Liver (tissue), 9 donors: ENCODE results near the gene LINGO3. TPM values are rescaled to one million over a fixed set of nuclear protein-coding genes. Genes with fewer than 3 reads are reported as not detected.
A peak's percentile ranks its signal among the peaks of the same experiment; 100 is the strongest.

Source experiments
- DNase-seq: peaks from one replicate; pipeline ENCODE4 v3.0.0-alpha.2; 2017; ENCODE audit warnings: low spot score
- H3K27ac ChIP-seq, 2 donors: one replicate each; pipeline ENCODE4 v1.7.0; 2013; ENCODE audit warnings: inconsistent platforms in 2 of 2, low read length in 2 of 2, control low read depth in 1 of 2, low read depth in 1 of 2, mild to moderate bottlenecking in 1 of 2
- H3K27me3 ChIP-seq, 4 donors: one replicate each; pipeline versions ENCODE4 v1.6.1 to v1.7.0; 2013; ENCODE audit warnings: low read length in 3 of 4, inconsistent platforms in 1 of 4, mild to moderate bottlenecking in 1 of 4, moderate library complexity in 1 of 4; ENCODE audit not compliant: control insufficient read depth in 4 of 4, insufficient read depth in 4 of 4
- H3K36me3 ChIP-seq, 4 donors: one replicate each; pipeline versions ENCODE4 v1.6.1 to v1.7.0; 2013; ENCODE audit warnings: low read length in 3 of 4, mild to moderate bottlenecking in 3 of 4, low read depth in 1 of 4, moderate library complexity in 1 of 4; ENCODE audit not compliant: control insufficient read depth in 4 of 4, insufficient read depth in 3 of 4
- H3K4me1 ChIP-seq, 4 donors: one replicate each; pipeline versions ENCODE4 v1.6.1 to v1.7.0; 2013; ENCODE audit warnings: low read length in 3 of 4, mild to moderate bottlenecking in 3 of 4, moderate library complexity in 1 of 4; ENCODE audit not compliant: control insufficient read depth in 4 of 4, insufficient read depth in 4 of 4
- H3K4me3 ChIP-seq, 3 donors: one replicate each; pipeline versions ENCODE4 v1.6.1 to v1.7.0; 2013; ENCODE audit warnings: low read length in 3 of 3, control low read depth in 1 of 3, low read depth in 1 of 3, mild to moderate bottlenecking in 1 of 3
- H3K9ac ChIP-seq, 2 donors: one replicate each; pipeline ENCODE4 v1.7.0; 2013; ENCODE audit warnings: low read length in 2 of 2, mild to moderate bottlenecking in 2 of 2, moderate library complexity in 2 of 2, control low read depth in 1 of 2, low read depth in 1 of 2
- H3K9me3 ChIP-seq, 4 donors: one replicate each; pipeline versions ENCODE4 v1.6.1 to v1.7.0; 2013; ENCODE audit warnings: low read length in 3 of 4; ENCODE audit not compliant: control insufficient read depth in 4 of 4
- EGR1 ChIP-seq, 2 donors: IDR thresholded peaks; 2 replicates each; pipeline ENCODE4 v1.6.1; 2016 to 2018; ENCODE audit warnings: antibody characterized with exemption in 2 of 2, low read depth in 2 of 2
- FOXA1 ChIP-seq: IDR thresholded peaks from 2 replicates; pipeline ENCODE4 v1.6.1; 2016; ENCODE audit warnings: antibody characterized with exemption
- FOXA2 ChIP-seq: IDR thresholded peaks from 2 replicates; pipeline ENCODE4 v1.6.1; 2016; ENCODE audit warnings: antibody characterized with exemption
- GABPA ChIP-seq, 2 donors: IDR thresholded peaks in 1 of 2; conservative IDR thresholded peaks in 1 of 2; 2 replicates each; pipeline ENCODE4 v1.6.1; 2016; ENCODE audit warnings: antibody characterized with exemption in 2 of 2, mild to moderate bottlenecking in 1 of 2, moderate library complexity in 1 of 2
- HNF4A ChIP-seq, 2 donors: conservative IDR thresholded peaks; 2 replicates each; pipeline ENCODE4 v1.6.1; 2016; ENCODE audit warnings: antibody characterized with exemption in 2 of 2, mild to moderate bottlenecking in 2 of 2
- HNF4G ChIP-seq: IDR thresholded peaks from 2 replicates; pipeline ENCODE4 v1.6.1; 2016; ENCODE audit warnings: antibody characterized with exemption
- JUND ChIP-seq, 2 donors: IDR thresholded peaks; 2 replicates each; pipeline ENCODE4 v1.6.1; 2016; ENCODE audit warnings: antibody characterized with exemption in 2 of 2
- NR2F2 ChIP-seq: IDR thresholded peaks from 2 replicates; pipeline ENCODE4 v1.6.1; 2016; ENCODE audit warnings: antibody characterized with exemption
- RAD21 ChIP-seq, 2 donors: IDR thresholded peaks; 2 replicates each; pipeline ENCODE4 v1.6.1; 2016; ENCODE audit warnings: antibody characterized with exemption in 2 of 2, mild to moderate bottlenecking in 2 of 2
- RXRA ChIP-seq, 2 donors: IDR thresholded peaks; 2 replicates each; pipeline ENCODE4 v1.6.1; 2017 to 2018; ENCODE audit warnings: antibody characterized with exemption in 2 of 2, mild to moderate bottlenecking in 1 of 2
- SP1 ChIP-seq: IDR thresholded peaks from 2 replicates; pipeline ENCODE4 v1.6.1; 2018; ENCODE audit warnings: antibody characterized with exemption, mild to moderate bottlenecking
- TAF1 ChIP-seq: conservative IDR thresholded peaks from 2 replicates; pipeline ENCODE4 v1.6.1; 2016; ENCODE audit warnings: antibody characterized with exemption, mild to moderate bottlenecking
- YY1 ChIP-seq: IDR thresholded peaks from 2 replicates; pipeline ENCODE4 v1.6.1; 2016; ENCODE audit warnings: antibody characterized with exemption, mild to moderate bottlenecking
- WGBS: extraction: QIAGEN DNeasy Blood & Tissue Kit; methylation state at CpG from one replicate; pipeline ENCODE4 v1.1.7; 2013; 5-methylcytosine and 5-hydroxymethylcytosine counted together
- polyA plus RNA-seq, 2 donors: library from polyadenylated mRNA; stranded (reverse) in 1 of 2; unstranded in 1 of 2; fragments of 200-250 nt in 1 of 2; fragments of >200 nt in 1 of 2; fragmentation: Nextera tagmentation in 1 of 2; extraction: Ambion mirVana in 1 of 2; gene quantifications; one replicate each; pipeline versions ENCODE4 v1.2.1 to v1.2.3, GENCODE V29; 2013 to 2015
- total RNA-seq, 2 donors: library from RNA; depleted of rRNA; stranded (reverse); fragments of >200 nt; gene quantifications; one replicate each; pipeline ENCODE4 v1.2.3, GENCODE V29; 2014
- TF ChIP-seq, protein P1 (sequence below): fragments of 150-350 bp; IDR thresholded peaks from 2 replicates; pipeline ENCODE4 v1.5.1; 2017; ENCODE audit warnings: improper control_type of control experiment, low read depth, low read length; ENCODE audit not compliant: missing input control
- TF ChIP-seq, protein P2 (sequence below): IDR thresholded peaks from 2 replicates; pipeline ENCODE4 v1.6.1; 2016; ENCODE audit warnings: antibody characterized with exemption
- TF ChIP-seq, protein P3 (sequence below): IDR thresholded peaks from 2 replicates; pipeline ENCODE4 v1.6.1; 2016; ENCODE audit warnings: antibody characterized with exemption, mild to moderate bottlenecking
- TF ChIP-seq, protein P4 (sequence below): IDR thresholded peaks from 2 replicates; pipeline ENCODE4 v1.6.1; 2016; ENCODE audit warnings: antibody characterized with exemption
- TF ChIP-seq, protein P5 (sequence below): IDR thresholded peaks from 2 replicates; pipeline ENCODE4 v1.6.1; 2016; ENCODE audit warnings: antibody characterized with exemption
- donor health status: healthy.
- donor health status: healthy.
- donor health status: healthy.
- donor health status: healthy.
- donor health status: healthy.

Gene LINGO3
- total and polyA plus RNA-seq, 4 donors = 0.02 to 0.08 (median 0.07) TPM

DNA sequence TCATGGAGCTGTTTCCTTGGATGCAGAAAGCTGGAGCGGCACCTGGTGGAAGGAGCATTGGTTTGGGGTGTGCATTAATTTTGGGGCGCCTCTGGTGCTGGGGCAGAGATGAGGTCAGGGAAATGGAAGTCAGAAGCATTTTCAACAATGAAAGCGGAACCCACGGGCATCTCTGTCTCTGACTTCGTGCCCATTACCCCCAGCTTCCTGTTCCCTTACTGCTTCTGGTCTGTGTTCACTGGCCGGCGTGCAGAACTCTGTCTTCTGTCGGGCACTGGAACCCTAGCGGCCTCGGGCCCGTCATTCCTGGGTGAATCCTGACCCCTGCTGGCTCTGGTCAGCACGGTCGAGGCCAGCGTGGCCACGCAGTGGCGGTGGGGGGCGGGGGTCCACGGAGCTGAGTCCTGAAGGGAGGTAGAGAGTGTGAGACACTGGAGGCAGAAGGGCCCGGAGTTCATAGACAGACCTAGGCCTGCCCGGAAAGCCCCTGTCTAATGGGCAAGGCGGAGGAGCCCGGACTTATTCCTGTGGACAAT lies 7.9 kb upstream of the LINGO3 start:
- DNase-seq = peak; percentile 59
- peaks cover 0 to 6% (median 2%) of the 10 kb centered on the region in 4 donors for H3K4me1 ChIP-seq
- no peak for TF ChIP-seq TAF1
- TF ChIP-seq, protein P1, sequence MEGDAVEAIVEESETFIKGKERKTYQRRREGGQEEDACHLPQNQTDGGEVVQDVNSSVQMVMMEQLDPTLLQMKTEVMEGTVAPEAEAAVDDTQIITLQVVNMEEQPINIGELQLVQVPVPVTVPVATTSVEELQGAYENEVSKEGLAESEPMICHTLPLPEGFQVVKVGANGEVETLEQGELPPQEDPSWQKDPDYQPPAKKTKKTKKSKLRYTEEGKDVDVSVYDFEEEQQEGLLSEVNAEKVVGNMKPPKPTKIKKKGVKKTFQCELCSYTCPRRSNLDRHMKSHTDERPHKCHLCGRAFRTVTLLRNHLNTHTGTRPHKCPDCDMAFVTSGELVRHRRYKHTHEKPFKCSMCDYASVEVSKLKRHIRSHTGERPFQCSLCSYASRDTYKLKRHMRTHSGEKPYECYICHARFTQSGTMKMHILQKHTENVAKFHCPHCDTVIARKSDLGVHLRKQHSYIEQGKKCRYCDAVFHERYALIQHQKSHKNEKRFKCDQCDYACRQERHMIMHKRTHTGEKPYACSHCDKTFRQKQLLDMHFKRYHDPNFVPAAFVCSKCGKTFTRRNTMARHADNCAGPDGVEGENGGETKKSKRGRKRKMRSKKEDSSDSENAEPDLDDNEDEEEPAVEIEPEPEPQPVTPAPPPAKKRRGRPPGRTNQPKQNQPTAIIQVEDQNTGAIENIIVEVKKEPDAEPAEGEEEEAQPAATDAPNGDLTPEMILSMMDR = peak; percentile 58
- no peak for TF ChIP-seq HNF4A (conservative IDR thresholded peaks at IDR 0.05)
- TF ChIP-seq RAD21 (IDR thresholded peaks at IDR 0.05) = peak; percentile 85 to 91
- peaks cover 0 to 4% (median 1%) of the 10 kb centered on the region in 4 donors for H3K27me3 ChIP-seq
- 30% methylated on average over 22 of the region's 22 CpGs for WGBS
- no peak overlapping the region for H3K4me3 ChIP-seq
- no peaks in the 10 kb centered on the region for H3K9me3 ChIP-seq
- H3K27ac ChIP-seq = no peak overlapping the region
- no peaks in the 10 kb centered on the region for H3K36me3 ChIP-seq
- H3K9ac ChIP-seq = no peak overlapping the region

DNA sequence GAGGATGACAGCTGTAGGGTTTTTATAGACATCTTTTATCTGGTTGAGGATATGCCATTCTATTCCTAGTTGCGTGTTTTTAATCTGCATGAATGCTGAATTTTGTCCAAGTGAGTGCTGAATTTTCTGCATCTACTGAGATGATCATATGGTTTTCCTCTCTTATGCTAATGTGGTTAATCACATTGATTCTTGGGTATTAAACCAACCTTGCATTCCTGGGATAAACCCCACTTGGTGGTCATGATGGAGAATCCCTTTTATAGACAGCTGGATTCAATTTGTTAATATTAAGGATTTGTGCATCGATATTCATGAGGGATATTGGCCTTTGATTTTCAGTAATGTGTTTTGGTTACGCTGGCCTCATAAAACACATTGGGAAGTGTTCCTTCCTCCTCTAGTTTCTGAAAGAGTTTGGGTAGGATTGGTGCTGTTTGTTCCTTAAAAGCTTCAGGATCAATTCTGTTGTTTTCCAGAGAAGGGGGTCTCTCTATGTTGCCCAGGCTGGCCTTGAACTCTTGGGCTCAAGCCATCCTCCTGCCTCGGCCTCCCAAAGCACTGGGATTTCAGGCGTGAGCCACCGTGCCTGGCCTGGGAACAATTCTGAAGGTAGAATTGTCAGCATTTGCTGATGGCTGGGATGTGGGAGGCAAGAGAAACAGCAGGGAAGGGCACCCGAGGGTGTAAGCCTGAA lies 7.3 kb upstream of the LINGO3 start:
- Histone ChIP-seq H3K4me3 (no peak overlapping the region), H3K4me1 (peaks cover 0 to 6% (median 2%) of the 10 kb centered on the region in 4 donors), H3K9ac (no peak overlapping the region), H3K36me3 (no peaks in the 10 kb centered on the region), H3K9me3 (no peaks in the 10 kb centered on the region), H3K27ac (no peak overlapping the region), H3K27me3 (peaks cover 0 to 4% (median 1%) of the 10 kb centered on the region in 4 donors)
- TF ChIP-seq FOXA2 = no peak
- TF ChIP-seq, protein P2, sequence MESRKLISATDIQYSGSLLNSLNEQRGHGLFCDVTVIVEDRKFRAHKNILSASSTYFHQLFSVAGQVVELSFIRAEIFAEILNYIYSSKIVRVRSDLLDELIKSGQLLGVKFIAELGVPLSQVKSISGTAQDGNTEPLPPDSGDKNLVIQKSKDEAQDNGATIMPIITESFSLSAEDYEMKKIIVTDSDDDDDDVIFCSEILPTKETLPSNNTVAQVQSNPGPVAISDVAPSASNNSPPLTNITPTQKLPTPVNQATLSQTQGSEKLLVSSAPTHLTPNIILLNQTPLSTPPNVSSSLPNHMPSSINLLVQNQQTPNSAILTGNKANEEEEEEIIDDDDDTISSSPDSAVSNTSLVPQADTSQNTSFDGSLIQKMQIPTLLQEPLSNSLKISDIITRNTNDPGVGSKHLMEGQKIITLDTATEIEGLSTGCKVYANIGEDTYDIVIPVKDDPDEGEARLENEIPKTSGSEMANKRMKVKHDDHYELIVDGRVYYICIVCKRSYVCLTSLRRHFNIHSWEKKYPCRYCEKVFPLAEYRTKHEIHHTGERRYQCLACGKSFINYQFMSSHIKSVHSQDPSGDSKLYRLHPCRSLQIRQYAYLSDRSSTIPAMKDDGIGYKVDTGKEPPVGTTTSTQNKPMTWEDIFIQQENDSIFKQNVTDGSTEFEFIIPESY = no peak
- no peak for TF ChIP-seq YY1
- TF ChIP-seq GABPA (IDR thresholded peaks at IDR 0.05 in 1 of 2, conservative IDR thresholded peaks at IDR 0.05 in 1 of 2) = no peak
- TF ChIP-seq JUND (IDR thresholded peaks at IDR 0.05) = no peak
- no peak for TF ChIP-seq TAF1
- TF ChIP-seq, protein P3, sequence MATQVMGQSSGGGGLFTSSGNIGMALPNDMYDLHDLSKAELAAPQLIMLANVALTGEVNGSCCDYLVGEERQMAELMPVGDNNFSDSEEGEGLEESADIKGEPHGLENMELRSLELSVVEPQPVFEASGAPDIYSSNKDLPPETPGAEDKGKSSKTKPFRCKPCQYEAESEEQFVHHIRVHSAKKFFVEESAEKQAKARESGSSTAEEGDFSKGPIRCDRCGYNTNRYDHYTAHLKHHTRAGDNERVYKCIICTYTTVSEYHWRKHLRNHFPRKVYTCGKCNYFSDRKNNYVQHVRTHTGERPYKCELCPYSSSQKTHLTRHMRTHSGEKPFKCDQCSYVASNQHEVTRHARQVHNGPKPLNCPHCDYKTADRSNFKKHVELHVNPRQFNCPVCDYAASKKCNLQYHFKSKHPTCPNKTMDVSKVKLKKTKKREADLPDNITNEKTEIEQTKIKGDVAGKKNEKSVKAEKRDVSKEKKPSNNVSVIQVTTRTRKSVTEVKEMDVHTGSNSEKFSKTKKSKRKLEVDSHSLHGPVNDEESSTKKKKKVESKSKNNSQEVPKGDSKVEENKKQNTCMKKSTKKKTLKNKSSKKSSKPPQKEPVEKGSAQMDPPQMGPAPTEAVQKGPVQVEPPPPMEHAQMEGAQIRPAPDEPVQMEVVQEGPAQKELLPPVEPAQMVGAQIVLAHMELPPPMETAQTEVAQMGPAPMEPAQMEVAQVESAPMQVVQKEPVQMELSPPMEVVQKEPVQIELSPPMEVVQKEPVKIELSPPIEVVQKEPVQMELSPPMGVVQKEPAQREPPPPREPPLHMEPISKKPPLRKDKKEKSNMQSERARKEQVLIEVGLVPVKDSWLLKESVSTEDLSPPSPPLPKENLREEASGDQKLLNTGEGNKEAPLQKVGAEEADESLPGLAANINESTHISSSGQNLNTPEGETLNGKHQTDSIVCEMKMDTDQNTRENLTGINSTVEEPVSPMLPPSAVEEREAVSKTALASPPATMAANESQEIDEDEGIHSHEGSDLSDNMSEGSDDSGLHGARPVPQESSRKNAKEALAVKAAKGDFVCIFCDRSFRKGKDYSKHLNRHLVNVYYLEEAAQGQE = no peak
- no peak for TF ChIP-seq RAD21 (IDR thresholded peaks at IDR 0.05)
- TF ChIP-seq SP1 = no peak
- TF ChIP-seq NR2F2 = no peak
- no peak for TF ChIP-seq HNF4G
- TF ChIP-seq, protein P4, sequence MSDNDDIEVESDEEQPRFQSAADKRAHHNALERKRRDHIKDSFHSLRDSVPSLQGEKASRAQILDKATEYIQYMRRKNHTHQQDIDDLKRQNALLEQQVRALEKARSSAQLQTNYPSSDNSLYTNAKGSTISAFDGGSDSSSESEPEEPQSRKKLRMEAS = no peak
- TF ChIP-seq FOXA1 = no peak
- TF ChIP-seq HNF4A (conservative IDR thresholded peaks at IDR 0.05) = no peak
- no peak for TF ChIP-seq EGR1 (IDR thresholded peaks at IDR 0.05; ENCODE audit: low read depth in 2 of 2)
- TF ChIP-seq RXRA (IDR thresholded peaks at IDR 0.05) = no peak
- TF ChIP-seq, protein P5, sequence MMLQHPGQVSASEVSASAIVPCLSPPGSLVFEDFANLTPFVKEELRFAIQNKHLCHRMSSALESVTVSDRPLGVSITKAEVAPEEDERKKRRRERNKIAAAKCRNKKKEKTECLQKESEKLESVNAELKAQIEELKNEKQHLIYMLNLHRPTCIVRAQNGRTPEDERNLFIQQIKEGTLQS = no peak
- TF ChIP-seq, protein P1 = no peak
- 86% methylated on average over 7 of the region's 7 CpGs for WGBS
- no peak for DNase-seq
